Measurements from ENCODE around the gene FAM229B.

DNA sequence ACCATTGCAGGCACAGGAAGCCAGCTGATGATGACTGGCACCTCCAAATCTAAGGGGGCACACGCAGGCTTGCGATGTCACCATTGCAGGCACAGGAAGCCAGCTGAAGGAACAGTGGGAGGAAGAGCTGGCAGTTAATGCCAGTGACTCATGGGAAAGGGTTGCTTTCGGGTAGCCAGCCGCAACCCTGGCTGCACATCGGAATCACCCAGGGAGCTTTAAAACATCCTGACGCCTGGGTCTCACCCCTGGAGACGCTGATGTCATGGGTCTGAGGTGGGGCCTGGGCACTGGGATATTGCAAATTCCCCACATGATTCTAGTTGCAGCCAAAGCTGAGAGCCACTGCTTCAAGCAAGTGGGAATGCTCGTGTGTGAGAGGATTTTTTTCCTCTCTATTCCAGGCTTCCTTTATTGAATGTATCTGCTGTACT, 49.6 kb upstream of the FAM229B start:
- TF ChIP-seq, protein P1, sequence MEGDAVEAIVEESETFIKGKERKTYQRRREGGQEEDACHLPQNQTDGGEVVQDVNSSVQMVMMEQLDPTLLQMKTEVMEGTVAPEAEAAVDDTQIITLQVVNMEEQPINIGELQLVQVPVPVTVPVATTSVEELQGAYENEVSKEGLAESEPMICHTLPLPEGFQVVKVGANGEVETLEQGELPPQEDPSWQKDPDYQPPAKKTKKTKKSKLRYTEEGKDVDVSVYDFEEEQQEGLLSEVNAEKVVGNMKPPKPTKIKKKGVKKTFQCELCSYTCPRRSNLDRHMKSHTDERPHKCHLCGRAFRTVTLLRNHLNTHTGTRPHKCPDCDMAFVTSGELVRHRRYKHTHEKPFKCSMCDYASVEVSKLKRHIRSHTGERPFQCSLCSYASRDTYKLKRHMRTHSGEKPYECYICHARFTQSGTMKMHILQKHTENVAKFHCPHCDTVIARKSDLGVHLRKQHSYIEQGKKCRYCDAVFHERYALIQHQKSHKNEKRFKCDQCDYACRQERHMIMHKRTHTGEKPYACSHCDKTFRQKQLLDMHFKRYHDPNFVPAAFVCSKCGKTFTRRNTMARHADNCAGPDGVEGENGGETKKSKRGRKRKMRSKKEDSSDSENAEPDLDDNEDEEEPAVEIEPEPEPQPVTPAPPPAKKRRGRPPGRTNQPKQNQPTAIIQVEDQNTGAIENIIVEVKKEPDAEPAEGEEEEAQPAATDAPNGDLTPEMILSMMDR (IDR thresholded peaks at IDR 0.05; ENCODE audit: insufficient read depth, low read length): no peak
- no peak for TF ChIP-seq POLR2AphosphoS5 (IDR thresholded peaks at IDR 0.05; ENCODE audit: low read depth)
- TF ChIP-seq, protein P2, sequence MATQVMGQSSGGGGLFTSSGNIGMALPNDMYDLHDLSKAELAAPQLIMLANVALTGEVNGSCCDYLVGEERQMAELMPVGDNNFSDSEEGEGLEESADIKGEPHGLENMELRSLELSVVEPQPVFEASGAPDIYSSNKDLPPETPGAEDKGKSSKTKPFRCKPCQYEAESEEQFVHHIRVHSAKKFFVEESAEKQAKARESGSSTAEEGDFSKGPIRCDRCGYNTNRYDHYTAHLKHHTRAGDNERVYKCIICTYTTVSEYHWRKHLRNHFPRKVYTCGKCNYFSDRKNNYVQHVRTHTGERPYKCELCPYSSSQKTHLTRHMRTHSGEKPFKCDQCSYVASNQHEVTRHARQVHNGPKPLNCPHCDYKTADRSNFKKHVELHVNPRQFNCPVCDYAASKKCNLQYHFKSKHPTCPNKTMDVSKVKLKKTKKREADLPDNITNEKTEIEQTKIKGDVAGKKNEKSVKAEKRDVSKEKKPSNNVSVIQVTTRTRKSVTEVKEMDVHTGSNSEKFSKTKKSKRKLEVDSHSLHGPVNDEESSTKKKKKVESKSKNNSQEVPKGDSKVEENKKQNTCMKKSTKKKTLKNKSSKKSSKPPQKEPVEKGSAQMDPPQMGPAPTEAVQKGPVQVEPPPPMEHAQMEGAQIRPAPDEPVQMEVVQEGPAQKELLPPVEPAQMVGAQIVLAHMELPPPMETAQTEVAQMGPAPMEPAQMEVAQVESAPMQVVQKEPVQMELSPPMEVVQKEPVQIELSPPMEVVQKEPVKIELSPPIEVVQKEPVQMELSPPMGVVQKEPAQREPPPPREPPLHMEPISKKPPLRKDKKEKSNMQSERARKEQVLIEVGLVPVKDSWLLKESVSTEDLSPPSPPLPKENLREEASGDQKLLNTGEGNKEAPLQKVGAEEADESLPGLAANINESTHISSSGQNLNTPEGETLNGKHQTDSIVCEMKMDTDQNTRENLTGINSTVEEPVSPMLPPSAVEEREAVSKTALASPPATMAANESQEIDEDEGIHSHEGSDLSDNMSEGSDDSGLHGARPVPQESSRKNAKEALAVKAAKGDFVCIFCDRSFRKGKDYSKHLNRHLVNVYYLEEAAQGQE (IDR thresholded peaks at IDR 0.05; ENCODE audit: insufficient replicate concordance, low read depth): no peak
